Hepatocyte (in vitro differentiated cells): ENCODE measurements around the gene SHC3.

Experiments used
- CTCF ChIP-seq: fragments of 200-600 bp; sonication (generic); IDR thresholded peaks from 2 replicates; pipeline ENCODE4 v1.5.1; 2016; ENCODE audit warnings: antibody characterized with exemption, mild to moderate bottlenecking; ENCODE audit not compliant: poor library complexity
- EZH2 ChIP-seq: fragments of 200-600 bp; sonication (generic); IDR thresholded peaks from 2 replicates; pipeline ENCODE4 v1.6.1; 2016; ENCODE audit warnings: antibody characterized with exemption, mild to moderate bottlenecking, borderline replicate concordance
- EZH2phosphoT487 ChIP-seq: fragments of 200-600 bp; sonication (generic); IDR thresholded peaks from one replicate; pipeline ENCODE4 v1.6.1; 2018; ENCODE audit warnings: antibody characterized with exemption, mild to moderate bottlenecking, low read depth, moderate library complexity; ENCODE audit not compliant: unreplicated experiment, severe bottlenecking

GRCh38 chr9:89095761-89096528 lies 82.7 kb downstream of the SHC3 start:
- TF ChIP-seq CTCF (no peak), EZH2phosphoT487 (no peak), EZH2 (no peak)
